ENCODE measurements around the gene FJX1. TPM values are rescaled to one million over a fixed set of nuclear protein-coding genes. Genes with fewer than 3 reads are reported as not detected.

FJX1 gene
- total RNA-seq, 4 donors from 2014 or later = not detected

DNA sequence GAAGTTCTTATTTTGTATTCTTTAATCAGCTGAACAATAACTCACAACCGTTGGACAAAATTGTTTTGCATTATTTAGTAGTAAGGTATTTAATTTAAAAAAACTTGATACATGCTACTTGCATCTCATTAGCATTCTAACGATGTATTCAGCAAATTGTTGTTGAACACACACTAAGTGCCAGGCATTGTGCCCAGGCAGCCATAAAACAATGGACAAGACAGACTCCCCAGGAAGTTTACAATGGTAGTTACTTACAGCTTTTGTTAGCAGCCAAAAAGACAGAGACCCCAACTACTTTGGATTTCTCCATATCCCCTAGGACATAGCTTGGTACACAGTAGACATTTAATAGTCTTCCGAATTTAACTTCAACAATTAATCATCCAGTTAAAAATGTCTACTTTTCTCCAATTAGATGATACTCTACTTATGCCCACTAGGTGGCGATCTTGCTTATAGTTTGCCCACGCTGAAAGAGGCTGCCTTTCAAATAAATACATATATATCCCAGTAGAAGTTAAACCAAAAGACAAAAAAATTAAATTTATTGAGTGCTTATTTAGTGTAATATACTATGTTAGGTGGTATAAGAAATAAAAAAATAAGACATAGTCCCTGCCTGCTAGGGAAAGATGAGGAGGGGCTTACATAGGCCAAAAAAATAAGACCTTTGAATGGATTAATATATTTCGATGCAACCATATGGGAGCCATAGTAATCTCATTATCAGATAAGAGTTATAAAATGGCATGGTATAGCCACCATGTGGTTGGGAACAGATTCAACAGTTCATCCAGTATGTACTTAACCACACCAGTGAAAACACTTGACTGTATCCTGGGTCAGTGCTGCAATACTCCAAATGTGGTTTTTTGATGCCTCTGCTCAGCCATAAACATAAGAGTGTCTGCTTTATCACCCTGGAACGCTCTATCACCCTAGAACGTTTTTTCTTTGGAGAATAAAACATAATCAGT lies 2.0 kb upstream of the FJX1 start:
- Histone ChIP-seq H3K4me3 (no peak overlapping the region), H3K27ac (no peak overlapping the region), H3K9me3 (peaks cover 0 to 6% (median 0%) of the 10 kb centered on the region in 4 donors), H3K36me3 (no peaks in the 10 kb centered on the region), H3K4me1 (peaks cover 0 to 28% (median 17%) of the 10 kb centered on the region in 4 donors), H3K27me3 (peaks cover 0 to 10% of the 10 kb centered on the region in 2 donors)
- DNase-seq = no peak
- TF ChIP-seq, protein P1, sequence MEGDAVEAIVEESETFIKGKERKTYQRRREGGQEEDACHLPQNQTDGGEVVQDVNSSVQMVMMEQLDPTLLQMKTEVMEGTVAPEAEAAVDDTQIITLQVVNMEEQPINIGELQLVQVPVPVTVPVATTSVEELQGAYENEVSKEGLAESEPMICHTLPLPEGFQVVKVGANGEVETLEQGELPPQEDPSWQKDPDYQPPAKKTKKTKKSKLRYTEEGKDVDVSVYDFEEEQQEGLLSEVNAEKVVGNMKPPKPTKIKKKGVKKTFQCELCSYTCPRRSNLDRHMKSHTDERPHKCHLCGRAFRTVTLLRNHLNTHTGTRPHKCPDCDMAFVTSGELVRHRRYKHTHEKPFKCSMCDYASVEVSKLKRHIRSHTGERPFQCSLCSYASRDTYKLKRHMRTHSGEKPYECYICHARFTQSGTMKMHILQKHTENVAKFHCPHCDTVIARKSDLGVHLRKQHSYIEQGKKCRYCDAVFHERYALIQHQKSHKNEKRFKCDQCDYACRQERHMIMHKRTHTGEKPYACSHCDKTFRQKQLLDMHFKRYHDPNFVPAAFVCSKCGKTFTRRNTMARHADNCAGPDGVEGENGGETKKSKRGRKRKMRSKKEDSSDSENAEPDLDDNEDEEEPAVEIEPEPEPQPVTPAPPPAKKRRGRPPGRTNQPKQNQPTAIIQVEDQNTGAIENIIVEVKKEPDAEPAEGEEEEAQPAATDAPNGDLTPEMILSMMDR (IDR thresholded peaks at IDR 0.05) = peak; percentile 53 to 86 (median 84)
- TF ChIP-seq POLR2A (IDR thresholded peaks at IDR 0.05) = no peak

DNA sequence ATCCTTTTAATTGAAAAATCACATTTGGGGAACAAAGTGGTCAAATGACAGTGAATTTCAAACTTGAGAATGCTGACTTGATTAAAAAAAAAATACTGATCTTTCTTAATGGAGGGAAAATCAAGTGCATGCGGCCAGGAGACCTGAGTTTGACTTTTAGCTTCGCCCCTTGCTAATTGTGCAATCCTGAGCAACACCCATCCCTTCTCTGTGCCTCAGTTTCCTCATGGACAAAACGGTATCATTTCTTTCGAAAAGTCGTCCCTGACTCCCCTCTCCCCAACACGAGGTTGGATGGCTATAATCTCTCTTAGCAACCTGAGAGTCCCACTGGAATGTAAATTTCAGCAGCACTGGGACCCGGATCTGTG lies 959 bp upstream of the FJX1 start:
- H3K4me1 ChIP-seq = peaks cover 0 to 28% (median 17%) of the 10 kb centered on the region in 4 donors
- TF ChIP-seq, protein P1 (IDR thresholded peaks at IDR 0.05) = no peak
- no peak for TF ChIP-seq POLR2A (IDR thresholded peaks at IDR 0.05)
- H3K4me3 ChIP-seq = peak overlapping the region in 1 of 4 donors; percentile 58
- peaks cover 0 to 6% (median 0%) of the 10 kb centered on the region in 4 donors for H3K9me3 ChIP-seq
- peak overlapping the region in 2 of 4 donors; percentile 72 to 78 for H3K27ac ChIP-seq
- H3K27me3 ChIP-seq = peaks cover 0 to 10% of the 10 kb centered on the region in 2 donors
- H3K36me3 ChIP-seq = no peaks in the 10 kb centered on the region
- DNase-seq = no peak

DNA sequence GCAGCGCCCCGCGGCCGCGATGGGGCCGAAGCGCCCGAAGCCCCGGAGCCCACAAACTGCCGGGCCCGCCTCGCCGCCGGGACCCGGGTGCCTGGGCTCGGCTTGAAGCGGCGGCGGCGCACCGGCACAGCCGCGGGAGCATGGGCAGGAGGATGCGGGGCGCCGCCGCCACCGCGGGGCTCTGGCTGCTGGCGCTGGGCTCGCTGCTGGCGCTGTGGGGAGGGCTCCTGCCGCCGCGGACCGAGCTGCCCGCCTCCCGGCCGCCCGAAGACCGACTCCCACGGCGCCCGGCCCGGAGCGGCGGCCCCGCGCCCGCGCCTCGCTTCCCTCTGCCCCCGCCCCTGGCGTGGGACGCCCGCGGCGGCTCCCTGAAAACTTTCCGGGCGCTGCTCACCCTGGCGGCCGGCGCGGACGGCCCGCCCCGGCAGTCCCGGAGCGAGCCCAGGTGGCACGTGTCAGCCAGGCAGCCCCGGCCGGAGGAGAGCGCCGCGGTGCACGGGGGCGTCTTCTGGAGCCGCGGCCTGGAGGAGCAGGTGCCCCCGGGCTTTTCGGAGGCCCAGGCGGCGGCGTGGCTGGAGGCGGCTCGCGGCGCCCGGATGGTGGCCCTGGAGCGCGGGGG lies 346 bp downstream of the FJX1 start:
- Histone ChIP-seq H3K4me3 (peak overlapping the region; percentile 34 to 59 (median 58)), H3K4me1 (peaks cover 0 to 28% (median 17%) of the 10 kb centered on the region in 4 donors), H3K27me3 (peaks cover 0 to 10% of the 10 kb centered on the region in 2 donors), H3K27ac (peak overlapping the region; percentile 38 to 78 (median 70)), H3K9me3 (peaks cover 0 to 6% (median 0%) of the 10 kb centered on the region in 4 donors), H3K36me3 (no peaks in the 10 kb centered on the region)
- DNase-seq = peak in 1 of 3 donors; percentile 56
- TF ChIP-seq POLR2A (IDR thresholded peaks at IDR 0.05) = no peak
- TF ChIP-seq, protein P1 (IDR thresholded peaks at IDR 0.05) = peak in 1 of 6 experiments; percentile 5

DNA sequence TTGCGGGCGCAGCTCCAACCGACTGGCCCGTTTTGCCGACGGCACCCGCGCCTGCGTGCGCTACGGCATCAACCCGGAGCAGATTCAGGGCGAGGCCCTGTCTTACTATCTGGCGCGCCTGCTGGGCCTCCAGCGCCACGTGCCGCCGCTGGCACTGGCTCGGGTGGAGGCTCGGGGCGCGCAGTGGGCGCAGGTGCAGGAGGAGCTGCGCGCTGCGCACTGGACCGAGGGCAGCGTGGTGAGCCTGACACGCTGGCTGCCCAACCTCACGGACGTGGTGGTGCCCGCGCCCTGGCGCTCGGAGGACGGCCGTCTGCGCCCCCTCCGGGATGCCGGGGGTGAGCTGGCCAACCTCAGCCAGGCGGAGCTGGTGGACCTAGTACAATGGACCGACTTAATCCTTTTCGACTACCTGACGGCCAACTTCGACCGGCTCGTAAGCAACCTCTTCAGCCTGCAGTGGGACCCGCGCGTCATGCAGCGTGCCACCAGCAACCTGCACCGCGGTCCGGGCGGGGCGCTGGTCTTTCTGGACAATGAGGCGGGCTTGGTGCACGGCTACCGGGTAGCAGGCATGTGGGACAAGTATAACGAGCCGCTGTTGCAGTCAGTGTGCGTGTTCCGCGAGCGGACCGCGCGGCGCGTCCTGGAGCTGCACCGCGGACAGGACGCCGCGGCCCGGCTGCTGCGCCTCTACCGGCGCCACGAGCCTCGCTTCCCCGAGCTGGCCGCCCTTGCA lies 1.0 kb downstream of the FJX1 start:
- DNase-seq = peak in 2 of 3 donors; percentile 46 to 49
- H3K27ac ChIP-seq = peak overlapping the region in 2 of 4 donors; percentile 67 to 78
- peaks cover 0 to 28% (median 17%) of the 10 kb centered on the region in 4 donors for H3K4me1 ChIP-seq
- no peaks in the 10 kb centered on the region for H3K36me3 ChIP-seq
- peaks cover 0 to 10% of the 10 kb centered on the region in 2 donors for H3K27me3 ChIP-seq
- peak overlapping the region; percentile 34 to 59 (median 58) for H3K4me3 ChIP-seq
- peaks cover 0 to 6% (median 0%) of the 10 kb centered on the region in 4 donors for H3K9me3 ChIP-seq
- TF ChIP-seq POLR2A (IDR thresholded peaks at IDR 0.05) = no peak
- TF ChIP-seq, protein P1 (IDR thresholded peaks at IDR 0.05) = no peak

Measured in Peyer's patch (tissue), 4 donors.